Type B pancreatic cell (in vitro differentiated cells): ENCODE measurements around the gene CIB1. TPM values are rescaled to one million over a fixed set of nuclear protein-coding genes. Genes with fewer than 3 reads are reported as not detected.

Source experiments
- DNase-seq: peaks from one replicate; pipeline ENCODE4 v3.0.0; 2021; ENCODE audit warnings: mixed read lengths; ENCODE audit not compliant: unreplicated experiment; ENCODE audit errors: extremely low spot score
- H3K27ac Mint-ChIP-seq: 2 replicates; pipeline ENCODE4 v1.8.0; 2021; ENCODE audit warnings: mild to moderate bottlenecking, mixed read lengths
- H3K27me3 Mint-ChIP-seq: 2 replicates; pipeline ENCODE4 v1.8.0; 2021; ENCODE audit warnings: mixed read lengths
- H3K36me3 Mint-ChIP-seq: 2 replicates; pipeline ENCODE4 v1.8.0; 2021; ENCODE audit warnings: mixed read lengths
- H3K4me1 Mint-ChIP-seq: one replicate; pipeline ENCODE4 v1.8.0; 2021; ENCODE audit warnings: mixed read lengths; ENCODE audit not compliant: unreplicated experiment
- H3K4me3 Mint-ChIP-seq: 2 replicates; pipeline ENCODE4 v1.8.0; 2021; ENCODE audit warnings: mild to moderate bottlenecking, mixed read lengths
- H3K9me3 Mint-ChIP-seq: 2 replicates; pipeline ENCODE4 v1.8.0; 2021; ENCODE audit warnings: mixed read lengths
- CTCF ChIP-seq: fragments of 200-600 bp; sonication (generic); conservative IDR thresholded peaks from 2 replicates; pipeline ENCODE4 v1.5.0; 2021; ENCODE audit warnings: antibody characterized with exemption, mild to moderate bottlenecking
- total RNA-seq: library from RNA; stranded (reverse); gene quantifications from 2 replicates; pipeline ENCODE4 v1.2.1, GENCODE V29; 2021; ENCODE audit warnings: low replicate concordance

Gene CIB1
- total RNA-seq, 1 donor from 2014 or later = 31.6 TPM

DNA sequence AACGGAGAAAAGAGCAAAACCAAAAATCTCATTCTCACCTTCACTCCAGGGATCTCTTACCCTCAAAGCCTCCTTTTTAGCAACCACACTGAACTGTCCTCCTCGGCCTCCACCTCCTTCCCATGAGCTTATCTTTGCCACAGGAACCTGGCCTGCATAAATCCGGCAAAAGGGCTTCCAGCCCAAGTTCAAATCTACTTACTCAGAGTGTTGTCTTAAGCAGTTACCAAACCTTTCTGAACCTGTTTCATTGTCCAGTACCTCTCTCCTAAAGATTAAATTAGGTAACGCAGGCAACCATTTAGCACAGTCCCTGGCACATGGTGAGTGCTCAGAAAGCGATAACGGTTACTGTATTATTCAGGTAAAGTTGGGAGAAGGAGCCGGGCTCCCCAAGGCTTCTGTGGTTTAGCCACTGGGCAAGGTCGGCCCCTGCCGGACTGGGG lies 777 bp downstream of the CIB1 start:
- peak; percentile 69 for TF ChIP-seq CTCF
- peaks cover 13% of the 10 kb centered on the region for H3K4me1 Mint-ChIP-seq
- peak overlapping the region; percentile 86 for H3K4me3 Mint-ChIP-seq
- H3K27ac Mint-ChIP-seq = peak overlapping the region; percentile 61
- no peak for DNase-seq
- no peaks in the 10 kb centered on the region for H3K9me3 Mint-ChIP-seq
- H3K27me3 Mint-ChIP-seq = no peaks in the 10 kb centered on the region
- H3K36me3 Mint-ChIP-seq = peaks cover 7% of the 10 kb centered on the region

DNA sequence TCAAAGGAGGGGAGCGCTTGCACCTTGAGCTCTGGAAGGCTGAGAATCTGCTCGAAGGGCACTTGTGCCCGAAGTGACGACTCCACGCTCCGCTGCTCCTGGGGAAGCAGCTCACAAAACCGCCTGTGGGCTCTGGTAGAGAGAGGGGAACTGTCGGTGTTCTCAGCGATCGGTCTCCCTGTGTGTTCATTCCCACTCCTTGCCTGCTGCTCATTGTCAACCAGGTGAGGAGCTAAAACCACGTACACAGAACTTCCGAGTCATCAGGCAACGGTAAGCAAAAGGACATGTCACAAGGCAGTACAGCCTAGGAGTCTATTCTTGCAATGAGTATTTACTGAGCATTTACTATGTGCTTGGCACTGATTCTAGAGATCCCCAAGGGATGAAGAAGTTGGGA lies 1.5 kb downstream of the CIB1 start:
- Mint-ChIP-seq H3K27me3 (no peaks in the 10 kb centered on the region), H3K27ac (peak overlapping the region; percentile 61), H3K9me3 (no peaks in the 10 kb centered on the region), H3K4me3 (peak overlapping the region; percentile 86), H3K4me1 (peaks cover 13% of the 10 kb centered on the region), H3K36me3 (peaks cover 7% of the 10 kb centered on the region)
- no peak for TF ChIP-seq CTCF
- DNase-seq = no peak

GRCh38 chr15:90231028-90232017 lies 2.4 kb downstream of the CIB1 start:
- no peaks in the 10 kb centered on the region for H3K27me3 Mint-ChIP-seq

DNA sequence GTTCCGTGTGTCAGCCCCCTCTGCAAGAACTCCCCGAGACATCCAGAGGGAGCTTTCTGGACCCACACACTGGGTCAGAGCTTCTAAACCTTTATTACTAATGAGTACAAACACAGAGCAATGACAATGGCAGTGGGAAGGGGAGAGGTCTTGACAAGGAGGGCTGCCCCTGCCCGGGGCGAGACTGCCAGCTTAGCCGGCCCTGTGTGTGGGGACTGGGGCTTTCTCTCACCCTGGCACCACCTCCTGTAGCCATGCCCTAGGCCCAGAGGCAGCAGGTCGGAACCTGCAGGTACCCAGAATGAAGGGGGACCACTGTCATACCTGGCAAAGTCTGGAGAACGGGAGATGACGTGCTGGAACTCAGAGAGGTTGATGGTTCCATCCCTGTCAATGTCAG lies 3.1 kb downstream of the CIB1 start:
- no peak overlapping the region for H3K27ac Mint-ChIP-seq

More at GRCh38 chr15:90231028-90232017, 2.4 kb downstream of the CIB1 start:
- H3K4me1 Mint-ChIP-seq = peaks cover 13% of the 10 kb centered on the region
- H3K4me3 Mint-ChIP-seq = peak overlapping the region; percentile 73
- no peak for TF ChIP-seq CTCF
- H3K27ac Mint-ChIP-seq = peak overlapping the region; percentile 41
- no peaks in the 10 kb centered on the region for H3K9me3 Mint-ChIP-seq
- H3K36me3 Mint-ChIP-seq = peaks cover 7% of the 10 kb centered on the region
- no peak for DNase-seq

DNA sequence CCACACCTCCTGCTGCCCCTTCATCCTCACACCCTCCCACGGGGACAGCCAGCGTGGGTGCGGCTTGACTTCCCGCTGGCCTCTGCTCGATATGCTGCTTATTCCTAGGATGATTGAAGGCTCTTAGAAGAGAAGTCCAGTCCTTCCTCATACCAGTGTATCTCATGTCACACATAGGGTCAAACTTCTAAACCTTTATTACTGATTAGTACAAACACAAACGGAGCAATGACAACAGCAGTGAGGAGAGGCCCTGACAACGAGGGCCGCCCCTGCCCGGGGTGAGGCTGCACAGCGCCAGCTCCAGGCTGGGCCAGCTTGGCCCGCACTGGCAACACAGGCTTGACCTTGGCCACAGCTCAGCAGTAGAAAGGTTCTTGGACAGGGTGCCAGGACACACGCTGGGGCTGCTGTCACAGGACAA lies 3.7 kb downstream of the CIB1 start:
- Mint-ChIP-seq H3K4me3 (peak overlapping the region; percentile 15), H3K27me3 (no peaks in the 10 kb centered on the region), H3K27ac (peak overlapping the region; percentile 48), H3K36me3 (peaks cover 11% of the 10 kb centered on the region), H3K9me3 (no peaks in the 10 kb centered on the region), H3K4me1 (peaks cover 12% of the 10 kb centered on the region)
- no peak for TF ChIP-seq CTCF
- DNase-seq = no peak

More for the DNA sequence above, 3.1 kb downstream of the CIB1 start:
- DNase-seq = no peak
- TF ChIP-seq CTCF = no peak
- Mint-ChIP-seq H3K36me3 (peaks cover 11% of the 10 kb centered on the region), H3K27me3 (no peaks in the 10 kb centered on the region), H3K4me1 (peaks cover 13% of the 10 kb centered on the region), H3K4me3 (no peak overlapping the region), H3K9me3 (no peaks in the 10 kb centered on the region)
